ENCODE results near the gene MRAP.
"Not testable (repeated sequence)": the region's sequence is repeated elsewhere in the genome, so short reads cannot be mapped to it uniquely, and the experiment has no call there.

MRAP gene

GRCh38 chr21:32308696-32309095, 10.0 kb downstream of the MRAP start:
- H3K4me3 ChIP-seq (ENCODE audit: low read length): no peak overlapping the region
- no peak for TF ChIP-seq ZNF274 (IDR thresholded peaks at IDR 0.05; ENCODE audit: low read depth, low read length)

GRCh38 chr21:32309906-32310460, 11.3 kb downstream of the MRAP start:
- TF ChIP-seq ZNF274 (IDR thresholded peaks at IDR 0.05; ENCODE audit: low read depth, low read length): no peak
- no peak overlapping the region for H3K4me3 ChIP-seq (ENCODE audit: low read length)

DNA sequence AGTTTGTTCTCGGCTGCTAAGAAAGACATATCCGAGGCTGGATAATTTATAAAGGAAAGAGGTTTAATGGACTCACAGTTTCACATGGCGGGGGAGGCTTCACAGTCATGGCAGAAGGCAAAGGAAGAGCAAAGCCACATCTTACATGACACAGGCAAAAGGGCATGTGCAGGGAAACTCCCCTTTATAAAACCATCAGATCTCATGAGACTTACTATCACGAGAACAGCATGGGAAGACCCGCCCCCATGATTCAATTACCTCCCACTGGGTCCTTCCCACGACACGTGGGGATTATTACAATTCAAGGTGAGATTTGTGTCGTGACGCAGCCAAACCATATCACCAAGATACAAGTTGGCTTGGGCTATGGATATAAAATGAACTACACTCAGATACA, 12.3 kb downstream of the MRAP start:
- H3K4me3 ChIP-seq (ENCODE audit: low read length): not testable (repeated sequence)

GRCh38 chr21:32311621-32312020, 13.0 kb downstream of the MRAP start:
- TF ChIP-seq ZNF274 (IDR thresholded peaks at IDR 0.05; ENCODE audit: low read depth, low read length): no peak
- H3K4me3 ChIP-seq (ENCODE audit: low read length): no peak overlapping the region

GRCh38 chr21:32312326-32312725, 13.7 kb downstream of the MRAP start:
- TF ChIP-seq ZNF274 (IDR thresholded peaks at IDR 0.05; ENCODE audit: low read depth, low read length): no peak
- H3K4me3 ChIP-seq (ENCODE audit: low read length): no peak overlapping the region

DNA sequence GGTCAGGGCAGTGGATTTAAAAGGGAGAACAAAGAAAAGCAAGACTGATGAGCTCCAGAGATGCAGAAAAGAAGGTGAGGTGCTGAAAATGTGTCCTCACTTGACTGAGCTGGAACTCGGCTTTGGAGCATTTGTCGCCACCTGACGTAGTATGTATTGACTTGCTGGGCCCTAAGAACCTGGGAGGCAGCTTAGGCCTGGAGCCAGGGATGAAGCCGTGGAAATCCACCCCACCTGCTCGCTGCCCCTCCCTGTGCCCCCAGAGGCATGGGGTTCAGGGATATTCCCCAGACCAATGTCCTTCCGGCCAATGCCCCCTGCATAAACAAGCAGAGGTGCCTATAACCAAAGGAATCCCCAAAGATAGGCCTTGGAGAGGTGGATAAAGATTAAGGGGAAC, 14.3 kb downstream of the MRAP start:
- no peak for TF ChIP-seq ZNF274 (IDR thresholded peaks at IDR 0.05; ENCODE audit: low read depth, low read length)
- H3K4me3 ChIP-seq (ENCODE audit: low read length): no peak overlapping the region

DNA sequence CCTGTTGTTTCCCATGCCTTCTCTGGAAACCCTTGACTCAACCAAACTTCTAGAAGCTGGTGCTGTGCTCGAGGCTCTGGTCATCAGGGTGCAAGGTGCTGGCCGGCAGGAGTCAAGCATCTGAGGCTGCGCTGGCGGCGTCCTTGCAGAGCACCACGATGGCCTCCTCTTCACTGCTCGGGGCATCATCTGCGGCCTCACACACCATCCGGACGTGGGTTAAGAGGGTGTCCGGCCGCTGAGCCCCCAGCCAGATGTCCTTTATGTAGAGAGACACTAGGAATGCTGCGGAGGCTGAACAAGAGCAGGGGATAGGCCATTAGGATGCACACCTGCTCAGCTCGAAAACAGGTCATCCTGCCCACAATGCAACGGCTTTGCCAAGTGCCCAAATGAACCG, 16.2 kb downstream of the MRAP start:
- TF ChIP-seq ZNF274 (IDR thresholded peaks at IDR 0.05; ENCODE audit: low read depth, low read length): no peak
- H3K4me3 ChIP-seq (ENCODE audit: low read length): no peak overlapping the region

DNA sequence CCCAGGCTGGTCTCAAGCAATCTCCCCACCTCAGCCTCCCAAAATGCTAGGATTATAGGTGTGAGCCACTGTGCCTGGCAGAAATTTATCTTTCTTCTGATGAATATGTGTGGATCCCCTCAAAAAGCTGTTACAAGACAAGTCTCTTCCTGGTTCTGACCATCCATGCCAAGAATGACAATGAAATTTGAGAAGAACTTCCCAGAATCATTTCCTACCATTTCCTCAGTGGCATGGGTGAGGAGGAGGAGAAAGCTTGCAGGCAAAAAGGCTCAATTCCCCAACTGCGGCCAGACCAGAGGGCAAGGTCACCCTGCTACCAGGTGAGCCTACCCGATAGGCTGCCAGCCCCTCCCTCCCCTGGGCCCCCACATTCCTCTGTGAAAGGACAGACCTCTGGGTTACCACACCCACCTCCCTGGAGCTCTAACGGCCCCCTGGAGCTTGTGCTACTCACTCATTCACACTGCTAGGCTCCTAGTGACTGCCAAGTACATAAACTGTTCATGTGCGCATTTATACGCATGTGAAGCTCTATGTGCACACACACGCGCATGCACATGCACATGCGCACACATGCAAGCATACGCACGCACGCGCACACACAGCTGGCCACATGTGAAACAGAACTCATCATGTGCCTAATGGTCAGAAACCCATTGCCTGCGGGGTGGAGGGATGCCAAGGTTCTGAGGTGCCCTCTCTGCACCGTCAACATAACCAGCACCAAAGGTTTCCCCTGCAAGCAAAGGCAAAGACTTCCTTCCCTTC, 17.0 kb downstream of the MRAP start:
- no peak for TF ChIP-seq ZNF274 (IDR thresholded peaks at IDR 0.05; ENCODE audit: low read depth, low read length)
- H3K4me3 ChIP-seq (ENCODE audit: low read length): no peak overlapping the region

DNA sequence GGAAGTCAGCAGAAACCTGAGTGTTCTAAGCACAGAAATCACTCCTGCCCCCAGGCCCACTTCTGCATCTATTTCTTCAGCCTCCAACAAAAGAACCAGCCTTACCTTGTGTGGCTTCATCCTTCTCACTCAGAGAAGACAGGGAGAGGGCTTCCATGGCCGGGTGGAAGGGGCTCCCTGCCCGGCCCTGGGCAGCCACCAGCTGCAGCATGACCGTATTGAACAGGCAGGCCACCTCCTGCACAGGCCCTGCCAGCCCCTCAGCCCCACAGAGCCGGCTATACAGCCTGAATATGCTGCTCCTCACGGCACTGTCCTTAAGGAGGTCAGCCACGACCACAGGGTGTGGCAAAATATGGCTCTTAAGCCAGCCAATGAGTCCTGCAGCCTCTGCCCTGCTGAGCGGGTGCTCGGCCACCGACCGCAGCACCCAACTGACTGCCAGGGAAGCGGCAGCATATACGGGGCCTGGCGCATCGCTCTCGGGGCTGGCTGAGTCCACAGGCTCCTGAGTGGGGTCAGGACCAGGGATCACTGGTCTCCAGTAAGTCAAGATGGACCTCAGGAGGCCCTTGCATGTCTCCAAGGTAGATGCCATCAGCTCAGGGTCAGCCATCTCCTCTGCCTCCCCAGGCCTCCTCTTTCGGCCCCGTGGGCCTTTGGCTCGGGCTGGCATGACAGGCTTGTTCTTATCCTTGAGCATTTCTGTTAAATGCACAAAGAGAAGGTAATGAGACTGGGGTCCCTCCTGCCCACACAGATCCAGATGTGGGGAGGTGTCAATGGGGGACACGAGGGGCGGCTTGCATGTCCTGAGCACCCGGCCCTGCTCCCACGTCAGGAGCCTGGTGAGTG, 17.9 kb downstream of the MRAP start:
- no peak overlapping the region for H3K4me3 ChIP-seq (ENCODE audit: low read length)
- no peak for TF ChIP-seq ZNF274 (IDR thresholded peaks at IDR 0.05; ENCODE audit: low read depth, low read length)

GRCh38 chr21:32317726-32318125, 19.1 kb downstream of the MRAP start:
- H3K4me3 ChIP-seq (ENCODE audit: low read length): no peak overlapping the region
- no peak for TF ChIP-seq ZNF274 (IDR thresholded peaks at IDR 0.05; ENCODE audit: low read depth, low read length)

DNA sequence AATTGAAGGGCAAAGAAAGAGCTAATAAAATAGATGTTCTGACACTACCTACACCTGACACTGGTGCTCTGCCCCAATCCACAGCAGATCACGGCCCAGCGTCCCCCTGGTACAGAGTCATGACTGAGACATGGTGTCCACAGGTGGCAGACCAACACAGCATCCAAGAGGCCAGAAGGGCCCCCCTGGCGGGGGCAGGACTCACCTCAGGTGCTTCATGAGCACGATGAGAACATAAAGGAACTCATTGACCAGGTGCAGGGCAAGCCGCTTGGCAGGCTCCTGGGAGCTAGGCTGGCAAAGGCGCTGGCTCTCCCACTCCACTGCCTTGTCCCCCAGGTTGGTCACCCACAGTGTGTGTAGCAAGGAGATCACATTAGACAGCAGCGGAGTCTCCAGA, 20.4 kb downstream of the MRAP start:
- H3K4me3 ChIP-seq (ENCODE audit: low read length): no peak overlapping the region
- no peak for TF ChIP-seq ZNF274 (IDR thresholded peaks at IDR 0.05; ENCODE audit: low read depth, low read length)

- no peak overlapping the region for H3K4me3 ChIP-seq (ENCODE audit: low read length)
- TF ChIP-seq ZNF274 (IDR thresholded peaks at IDR 0.05; ENCODE audit: low read depth, low read length): no peak
Measured at GRCh38 chr21:32320059-32320458, 21.4 kb downstream of the MRAP start.

DNA sequence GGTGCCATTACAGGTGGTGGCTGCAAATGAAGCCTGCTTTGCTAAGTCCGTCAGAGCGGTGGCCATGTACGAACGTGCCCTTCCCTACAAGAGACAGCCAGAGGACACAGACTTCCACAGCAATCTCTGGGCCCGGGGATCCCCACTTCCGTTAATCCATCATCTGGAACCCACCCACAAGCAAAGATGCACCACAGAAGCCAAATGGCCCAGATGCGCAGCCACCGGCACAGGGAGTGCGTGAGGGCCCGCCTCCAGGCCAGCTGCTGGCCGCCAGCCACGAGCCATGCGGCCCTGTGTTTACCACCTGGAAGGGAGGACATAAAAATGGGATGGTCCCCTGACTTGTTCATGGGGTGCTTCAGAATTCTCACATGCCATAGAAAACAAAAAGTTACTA, 22.1 kb downstream of the MRAP start:
- TF ChIP-seq ZNF274 (IDR thresholded peaks at IDR 0.05; ENCODE audit: low read depth, low read length): no peak
- no peak overlapping the region for H3K4me3 ChIP-seq (ENCODE audit: low read length)

DNA sequence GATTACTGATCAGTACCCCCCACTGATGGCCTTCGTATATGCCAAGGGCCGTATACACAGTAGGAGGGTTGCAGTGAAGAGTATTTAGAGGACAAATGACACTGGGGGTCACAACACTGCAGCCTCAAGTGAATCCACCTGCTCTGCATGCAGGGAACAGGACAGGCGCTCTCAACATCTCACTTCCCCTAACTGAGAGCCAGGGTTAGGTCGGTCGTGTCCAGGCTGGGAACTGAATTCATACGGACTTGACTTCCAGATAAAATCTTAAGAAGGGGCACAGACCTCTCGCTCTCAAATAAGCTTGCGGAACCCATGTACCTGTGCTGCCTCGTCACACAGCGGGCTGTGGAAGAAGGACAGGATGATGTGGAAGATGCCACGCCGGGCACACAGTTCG, 22.8 kb downstream of the MRAP start:
- TF ChIP-seq ZNF274 (IDR thresholded peaks at IDR 0.05; ENCODE audit: low read depth, low read length): no peak
- H3K4me3 ChIP-seq (ENCODE audit: low read length): no peak overlapping the region

GRCh38 chr21:32322103-32322502, 23.4 kb downstream of the MRAP start:
- no peak for TF ChIP-seq ZNF274 (IDR thresholded peaks at IDR 0.05; ENCODE audit: low read depth, low read length)
- no peak overlapping the region for H3K4me3 ChIP-seq (ENCODE audit: low read length)
